Loucy (cell line): ENCODE results near the gene SDHAF2.

Experiments used
- H2AFZ ChIP-seq: fragments of 200-600 bp; sonication (generic); 2 replicates; pipeline ENCODE4 v1.6.0; 2016; ENCODE audit warnings: antibody characterized with exemption, mild to moderate bottlenecking, low read length, moderate library complexity
- H3F3A ChIP-seq: fragments of 200-600 bp; 2 replicates; pipeline ENCODE4 v1.6.0; 2016; ENCODE audit warnings: antibody characterized with exemption, low read depth, mild to moderate bottlenecking
- H3K27me3 ChIP-seq: fragments of 200-600 bp; sonication (generic); 2 replicates; pipeline ENCODE4 v1.6.1; 2014; ENCODE audit warnings: low read length, mild to moderate bottlenecking; ENCODE audit not compliant: insufficient read depth, poor library complexity, severe bottlenecking
- H3K36me3 ChIP-seq: fragments of 200-600 bp; sonication (generic); 2 replicates; pipeline ENCODE4 v1.6.1; 2016; ENCODE audit warnings: low read length; ENCODE audit not compliant: insufficient read depth
- H3K4me1 ChIP-seq: fragments of 200-600 bp; sonication (generic); 2 replicates; pipeline ENCODE4 v1.5.1; 2014; ENCODE audit warnings: low read length, mild to moderate bottlenecking; ENCODE audit not compliant: insufficient read depth, poor library complexity, severe bottlenecking
- H3K4me2 ChIP-seq: fragments of 200-600 bp; sonication (generic); 2 replicates; pipeline ENCODE4 v1.6.0; 2014; ENCODE audit warnings: antibody characterized with exemption, low read length, low read depth, mild to moderate bottlenecking; ENCODE audit not compliant: poor library complexity, severe bottlenecking
- H3K4me3 ChIP-seq: fragments of 200-600 bp; sonication (generic); 2 replicates; pipeline ENCODE4 v1.5.1; 2014; ENCODE audit warnings: low read length, mild to moderate bottlenecking, mixed read lengths; ENCODE audit not compliant: poor library complexity, severe bottlenecking
- H3K79me2 ChIP-seq: fragments of 200-600 bp; sonication (generic); 2 replicates; pipeline ENCODE4 v1.6.1; 2014; ENCODE audit warnings: low read length; ENCODE audit not compliant: insufficient read depth
- H3K9ac ChIP-seq: fragments of 200-600 bp; sonication (generic); 2 replicates; pipeline ENCODE4 v1.6.0; 2014; ENCODE audit warnings: mild to moderate bottlenecking, low read depth, low read length, moderate library complexity; ENCODE audit not compliant: poor library complexity, severe bottlenecking
- H3K9me2 ChIP-seq: fragments of 200-600 bp; sonication (generic); replicated peaks from 2 replicates; pipeline ENCODE4 v1.6.1; 2016; ENCODE audit warnings: low read depth, low read length, mixed read lengths
- H3K9me3 ChIP-seq: fragments of 200-600 bp; sonication (generic); 2 replicates; pipeline ENCODE4 v1.6.1; 2014; ENCODE audit warnings: mild to moderate bottlenecking, antibody characterized with exemption, low read length, low read depth; ENCODE audit not compliant: insufficient read depth
- H4K20me1 ChIP-seq: fragments of 200-600 bp; sonication (generic); 2 replicates; pipeline ENCODE4 v1.6.0; 2014; ENCODE audit warnings: antibody characterized with exemption, low read length, mild to moderate bottlenecking; ENCODE audit not compliant: insufficient read depth, poor library complexity, severe bottlenecking
- CTCF ChIP-seq: fragments of 200-600 bp; sonication (generic); conservative IDR thresholded peaks from 2 replicates; pipeline ENCODE4 v1.5.1; 2014; ENCODE audit warnings: mild to moderate bottlenecking, antibody characterized with exemption, low read length
- EZH2phosphoT487 ChIP-seq: fragments of 200-600 bp; IDR thresholded peaks from 2 replicates; pipeline ENCODE4 v1.6.1; 2018; ENCODE audit warnings: antibody characterized with exemption, mild to moderate bottlenecking, moderate library complexity, borderline replicate concordance

SDHAF2 gene

GRCh38 chr11:61480261-61480993 lies 50.5 kb downstream of the SDHAF2 start:
- Histone ChIP-seq H2AFZ (no peak overlapping the region), H3K4me1 (no peaks in the 10 kb centered on the region), H3K79me2 (no peaks in the 10 kb centered on the region), H3K9ac (no peak overlapping the region), H3K27me3 (no peaks in the 10 kb centered on the region), H4K20me1 (no peaks in the 10 kb centered on the region), H3K4me3 (no peak overlapping the region), H3K4me2 (no peak overlapping the region), H3F3A (no peaks in the 10 kb centered on the region), H3K9me2 (no peaks in the 10 kb centered on the region), H3K9me3 (no peaks in the 10 kb centered on the region), H3K36me3 (no peaks in the 10 kb centered on the region)
- TF ChIP-seq EZH2phosphoT487 (no peak), CTCF (no peak)

GRCh38 chr11:61480994-61481335 lies 51.0 kb downstream of the SDHAF2 start:
- Histone ChIP-seq H3K4me3 (no peak overlapping the region), H3K4me1 (no peaks in the 10 kb centered on the region), H3K36me3 (no peaks in the 10 kb centered on the region), H3K27me3 (no peaks in the 10 kb centered on the region), H3K9me2 (no peaks in the 10 kb centered on the region), H3F3A (no peaks in the 10 kb centered on the region), H4K20me1 (no peaks in the 10 kb centered on the region), H3K9ac (no peak overlapping the region), H3K9me3 (no peaks in the 10 kb centered on the region), H3K4me2 (no peak overlapping the region), H3K79me2 (no peaks in the 10 kb centered on the region), H2AFZ (no peak overlapping the region)
- TF ChIP-seq EZH2phosphoT487 (no peak), CTCF (no peak)

- H3K9ac ChIP-seq = no peak overlapping the region
- no peaks in the 10 kb centered on the region for H3K27me3 ChIP-seq
- no peaks in the 10 kb centered on the region for H3K4me1 ChIP-seq
- H3K9me3 ChIP-seq = no peaks in the 10 kb centered on the region
- TF ChIP-seq CTCF (no peak), EZH2phosphoT487 (no peak)
- H3K4me2 ChIP-seq = no peak overlapping the region
- no peaks in the 10 kb centered on the region for H3K36me3 ChIP-seq
- no peaks in the 10 kb centered on the region for H4K20me1 ChIP-seq
- no peak overlapping the region for H2AFZ ChIP-seq
- no peaks in the 10 kb centered on the region for H3K9me2 ChIP-seq
- no peaks in the 10 kb centered on the region for H3K79me2 ChIP-seq
- no peaks in the 10 kb centered on the region for H3F3A ChIP-seq
- H3K4me3 ChIP-seq = no peak overlapping the region
Observed at GRCh38 chr11:61481806-61482205, 51.9 kb downstream of the SDHAF2 start.
